Measurements from ENCODE around the gene PDE3B. TPM values are rescaled to one million over a fixed set of nuclear protein-coding genes. Genes with fewer than 3 reads are reported as not detected.

The PDE3B gene
- total and polyA plus RNA-seq, 11 donors = 2.4 to 17.0 (median 10.0) TPM

DNA sequence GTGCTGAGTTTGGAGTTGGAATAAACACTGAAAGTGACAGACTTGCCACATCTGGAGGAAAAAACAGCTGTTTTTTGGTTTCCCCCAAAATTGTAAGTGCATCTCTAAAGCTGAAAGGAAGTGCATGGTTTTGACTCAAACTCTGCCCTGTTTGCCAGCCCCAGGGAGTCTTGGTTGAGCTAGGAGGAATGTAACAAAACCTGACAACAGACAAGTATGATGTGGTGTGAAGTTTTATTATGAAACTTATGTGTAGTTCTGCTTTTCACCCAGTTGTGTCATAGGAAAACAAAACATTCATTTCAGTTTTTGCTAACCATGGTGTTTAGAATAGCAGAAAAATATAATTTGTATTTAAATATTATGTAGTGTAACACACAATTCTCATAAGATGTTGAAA lies 31.7 kb upstream of the PDE3B start:
- intact Hi-C loops (cut with DNase I) = no loop called here
- Histone ChIP-seq H3K36me3 (peaks cover 0 to 6% (median 0%) of the 10 kb centered on the region in 9 donors), H3K27ac (peak overlapping the region in 1 of 12 donors; percentile 58), H3K27me3 (no peaks in the 10 kb centered on the region), H3K9me3 (no peaks in the 10 kb centered on the region), H3K4me3 (no peak overlapping the region), H3K4me1 (peaks cover 0 to 15% (median 0%) of the 10 kb centered on the region in 12 donors)
- no peak for DNase-seq
- ATAC-seq = peak in 1 of 4 donors; percentile 30
- no peak for TF ChIP-seq POLR2A (IDR thresholded peaks at IDR 0.05)
- TF ChIP-seq, protein P1, sequence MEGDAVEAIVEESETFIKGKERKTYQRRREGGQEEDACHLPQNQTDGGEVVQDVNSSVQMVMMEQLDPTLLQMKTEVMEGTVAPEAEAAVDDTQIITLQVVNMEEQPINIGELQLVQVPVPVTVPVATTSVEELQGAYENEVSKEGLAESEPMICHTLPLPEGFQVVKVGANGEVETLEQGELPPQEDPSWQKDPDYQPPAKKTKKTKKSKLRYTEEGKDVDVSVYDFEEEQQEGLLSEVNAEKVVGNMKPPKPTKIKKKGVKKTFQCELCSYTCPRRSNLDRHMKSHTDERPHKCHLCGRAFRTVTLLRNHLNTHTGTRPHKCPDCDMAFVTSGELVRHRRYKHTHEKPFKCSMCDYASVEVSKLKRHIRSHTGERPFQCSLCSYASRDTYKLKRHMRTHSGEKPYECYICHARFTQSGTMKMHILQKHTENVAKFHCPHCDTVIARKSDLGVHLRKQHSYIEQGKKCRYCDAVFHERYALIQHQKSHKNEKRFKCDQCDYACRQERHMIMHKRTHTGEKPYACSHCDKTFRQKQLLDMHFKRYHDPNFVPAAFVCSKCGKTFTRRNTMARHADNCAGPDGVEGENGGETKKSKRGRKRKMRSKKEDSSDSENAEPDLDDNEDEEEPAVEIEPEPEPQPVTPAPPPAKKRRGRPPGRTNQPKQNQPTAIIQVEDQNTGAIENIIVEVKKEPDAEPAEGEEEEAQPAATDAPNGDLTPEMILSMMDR (IDR thresholded peaks at IDR 0.05) = no peak

DNA sequence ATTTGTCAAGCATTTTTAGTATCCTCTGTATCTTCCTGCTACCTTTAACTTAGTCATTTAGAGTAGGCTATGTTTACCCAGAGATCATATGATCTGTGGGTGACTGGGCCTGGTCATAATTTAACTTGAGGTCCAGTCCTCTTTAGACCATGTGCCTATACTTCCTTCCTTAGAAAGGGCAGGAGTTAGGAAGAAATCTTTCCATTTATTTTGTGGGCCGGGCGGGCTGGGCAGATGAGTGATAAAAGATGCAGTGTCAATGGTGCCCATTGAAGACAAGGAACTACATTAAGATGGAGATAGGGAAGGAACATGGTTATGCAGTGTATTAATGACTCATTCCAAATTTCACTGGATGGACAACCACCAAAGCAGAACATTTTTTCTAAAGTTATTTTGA lies 30.9 kb upstream of the PDE3B start:
- Histone ChIP-seq H3K27me3 (no peaks in the 10 kb centered on the region), H3K4me1 (peaks cover 0 to 15% (median 0%) of the 10 kb centered on the region in 12 donors), H3K4me3 (no peak overlapping the region), H3K27ac (peak overlapping the region in 1 of 12 donors; percentile 58), H3K9me3 (no peaks in the 10 kb centered on the region), H3K36me3 (peaks cover 0 to 6% (median 0%) of the 10 kb centered on the region in 9 donors)
- WGBS, 4 donors = 86 to 93% (median 88%) methylated on average over 2 of the region's 2 CpGs
- DNase-seq = no peak
- no peak for ATAC-seq
- TF ChIP-seq, protein P1 (IDR thresholded peaks at IDR 0.05) = no peak
- TF ChIP-seq POLR2A (IDR thresholded peaks at IDR 0.05) = no peak
- intact Hi-C loops (cut with DNase I) = no loop called here

DNA sequence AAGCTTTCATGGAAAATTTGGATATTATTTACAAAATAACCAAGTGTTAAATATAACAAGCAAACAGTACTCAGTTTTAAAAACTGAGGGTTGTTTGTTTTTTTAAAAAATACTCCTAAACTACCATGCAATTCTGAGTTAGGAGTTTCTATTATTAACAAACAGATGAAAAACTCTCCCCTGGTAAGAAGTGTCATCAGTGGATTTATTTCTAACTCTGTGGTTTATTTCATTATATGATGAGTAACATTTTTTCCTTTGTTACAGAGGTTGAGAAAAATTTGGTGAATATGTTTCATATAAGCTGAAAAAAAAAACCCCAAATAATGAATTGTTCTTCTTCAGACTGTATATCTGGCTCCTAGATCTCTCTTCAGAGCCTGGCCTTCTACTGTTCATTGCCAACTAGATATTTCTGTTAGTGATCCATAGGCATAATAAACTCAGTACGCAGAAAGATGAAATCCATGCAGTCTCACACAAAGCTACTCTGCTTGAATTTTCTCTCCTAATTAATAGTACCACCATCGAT lies 29.4 kb upstream of the PDE3B start:
- TF ChIP-seq POLR2A (IDR thresholded peaks at IDR 0.05) = no peak
- TF ChIP-seq, protein P1 (IDR thresholded peaks at IDR 0.05) = no peak
- Histone ChIP-seq H3K4me3 (no peak overlapping the region), H3K36me3 (peaks cover 0 to 6% (median 0%) of the 10 kb centered on the region in 9 donors), H3K27ac (no peak overlapping the region), H3K27me3 (no peaks in the 10 kb centered on the region), H3K9me3 (no peaks in the 10 kb centered on the region), H3K4me1 (peaks cover 0 to 19% (median 0%) of the 10 kb centered on the region in 12 donors)
- DNase-seq (no peak), ATAC-seq (no peak)
- whole genome bisulfite sequencing, 4 donors = 87 to 95% (median 93%) methylated on average over 2 of the region's 2 CpGs
- intact Hi-C loops (cut with DNase I) = no loop called here

DNA sequence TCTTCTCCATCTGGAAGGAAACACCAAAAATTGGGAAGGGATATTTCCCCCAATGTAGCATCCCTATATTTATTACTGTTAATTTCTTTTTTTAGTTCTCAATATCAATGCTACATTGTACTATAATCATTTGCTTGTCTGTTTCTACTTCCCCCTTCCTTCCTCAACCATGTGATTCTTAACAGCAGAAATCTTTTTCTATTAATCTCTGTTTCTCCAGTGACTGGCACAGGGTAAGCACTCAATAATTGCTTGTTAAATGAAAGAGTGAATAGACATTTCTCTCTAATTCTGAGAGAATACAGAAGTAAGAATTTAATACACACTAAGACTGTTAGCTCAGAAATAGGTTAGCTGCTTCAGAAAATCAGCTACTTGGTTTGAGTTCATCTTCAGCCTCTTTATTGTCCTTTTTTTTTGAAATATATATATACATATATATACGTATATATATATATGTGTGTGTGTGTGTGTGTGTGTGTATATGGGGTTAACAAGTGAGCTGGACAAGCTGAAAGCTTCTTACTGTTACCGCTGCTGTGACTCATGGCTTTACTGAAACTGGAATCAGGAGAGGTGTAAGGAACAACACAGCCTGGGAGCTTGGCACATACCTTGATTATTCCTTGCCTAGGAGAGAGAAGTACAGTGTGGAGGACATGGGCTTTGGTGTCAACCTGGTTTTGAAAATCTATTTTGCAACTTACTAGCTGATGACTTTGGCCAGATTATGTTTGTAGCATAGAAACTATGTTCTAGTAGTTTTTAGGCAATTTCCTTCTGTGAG lies 26.2 kb upstream of the PDE3B start:
- intact Hi-C loops (cut with DNase I) = no loop called here
- TF ChIP-seq, protein P1 (IDR thresholded peaks at IDR 0.05) = no peak
- TF ChIP-seq POLR2A (IDR thresholded peaks at IDR 0.05) = no peak
- Histone ChIP-seq H3K27me3 (no peaks in the 10 kb centered on the region), H3K9me3 (no peaks in the 10 kb centered on the region), H3K4me3 (no peak overlapping the region), H3K36me3 (no peaks in the 10 kb centered on the region), H3K4me1 (peaks cover 0 to 8% (median 0%) of the 10 kb centered on the region in 12 donors), H3K27ac (no peak overlapping the region)
- ATAC-seq (no peak), DNase-seq (no peak)
- 79 to 92% (median 83%) methylated on average over 2 of the region's 2 CpGs for WGBS, 4 donors

All from heart left ventricle (tissue), 16 donors.